Measurements from ENCODE around the gene NSF. TPM values are rescaled to one million over a fixed set of nuclear protein-coding genes. Genes with fewer than 3 reads are reported as not detected.

NSF gene
- total RNA-seq, 1 donor from 2014 or later: 36.6 TPM

GRCh38 chr17:46773676-46774075, 183.2 kb downstream of the NSF start:
- Mint-ChIP-seq H3K9me3 (ENCODE audit: unreplicated experiment) (peaks cover under 1% of the 10 kb centered on the region), H3K4me3 (ENCODE audit: unreplicated experiment) (no peak overlapping the region), H3K4me1 (ENCODE audit: unreplicated experiment) (peaks cover 20% of the 10 kb centered on the region), H3K27me3 (ENCODE audit: unreplicated experiment) (peaks cover 9% of the 10 kb centered on the region), H3K36me3 (ENCODE audit: low read depth, unreplicated experiment) (no peaks in the 10 kb centered on the region), H3K27ac (ENCODE audit: unreplicated experiment) (no peak overlapping the region)
- TF ChIP-seq, protein P1, sequence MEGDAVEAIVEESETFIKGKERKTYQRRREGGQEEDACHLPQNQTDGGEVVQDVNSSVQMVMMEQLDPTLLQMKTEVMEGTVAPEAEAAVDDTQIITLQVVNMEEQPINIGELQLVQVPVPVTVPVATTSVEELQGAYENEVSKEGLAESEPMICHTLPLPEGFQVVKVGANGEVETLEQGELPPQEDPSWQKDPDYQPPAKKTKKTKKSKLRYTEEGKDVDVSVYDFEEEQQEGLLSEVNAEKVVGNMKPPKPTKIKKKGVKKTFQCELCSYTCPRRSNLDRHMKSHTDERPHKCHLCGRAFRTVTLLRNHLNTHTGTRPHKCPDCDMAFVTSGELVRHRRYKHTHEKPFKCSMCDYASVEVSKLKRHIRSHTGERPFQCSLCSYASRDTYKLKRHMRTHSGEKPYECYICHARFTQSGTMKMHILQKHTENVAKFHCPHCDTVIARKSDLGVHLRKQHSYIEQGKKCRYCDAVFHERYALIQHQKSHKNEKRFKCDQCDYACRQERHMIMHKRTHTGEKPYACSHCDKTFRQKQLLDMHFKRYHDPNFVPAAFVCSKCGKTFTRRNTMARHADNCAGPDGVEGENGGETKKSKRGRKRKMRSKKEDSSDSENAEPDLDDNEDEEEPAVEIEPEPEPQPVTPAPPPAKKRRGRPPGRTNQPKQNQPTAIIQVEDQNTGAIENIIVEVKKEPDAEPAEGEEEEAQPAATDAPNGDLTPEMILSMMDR (IDR thresholded peaks at IDR 0.05; ENCODE audit: unreplicated experiment): no peak
- DNase-seq (ENCODE audit: low spot score): no peak

- no peak for DNase-seq (ENCODE audit: low spot score)
- H3K9me3 Mint-ChIP-seq (ENCODE audit: unreplicated experiment): peaks cover 4% of the 10 kb centered on the region
- peaks cover 24% of the 10 kb centered on the region for H3K4me1 Mint-ChIP-seq (ENCODE audit: unreplicated experiment)
- H3K27me3 Mint-ChIP-seq (ENCODE audit: unreplicated experiment): peaks cover 12% of the 10 kb centered on the region
- TF ChIP-seq, protein P1 (IDR thresholded peaks at IDR 0.05; ENCODE audit: unreplicated experiment): no peak
- H3K4me3 Mint-ChIP-seq (ENCODE audit: unreplicated experiment): no peak overlapping the region
- no peak overlapping the region for H3K27ac Mint-ChIP-seq (ENCODE audit: unreplicated experiment)
- H3K36me3 Mint-ChIP-seq (ENCODE audit: low read depth, unreplicated experiment): no peaks in the 10 kb centered on the region
Measured at GRCh38 chr17:46774108-46774737, 183.8 kb downstream of the NSF start.

GRCh38 chr17:46776298-46777005, 186.0 kb downstream of the NSF start:
- Mint-ChIP-seq H3K27me3 (ENCODE audit: unreplicated experiment) (peaks cover 6% of the 10 kb centered on the region), H3K9me3 (ENCODE audit: unreplicated experiment) (peaks cover 4% of the 10 kb centered on the region), H3K36me3 (ENCODE audit: low read depth, unreplicated experiment) (peaks cover 6% of the 10 kb centered on the region), H3K27ac (ENCODE audit: unreplicated experiment) (no peak overlapping the region), H3K4me3 (ENCODE audit: unreplicated experiment) (no peak overlapping the region), H3K4me1 (ENCODE audit: unreplicated experiment) (peaks cover 24% of the 10 kb centered on the region)
- no peak for DNase-seq (ENCODE audit: low spot score)
- TF ChIP-seq, protein P1 (IDR thresholded peaks at IDR 0.05; ENCODE audit: unreplicated experiment): no peak

- Mint-ChIP-seq H3K9me3 (ENCODE audit: unreplicated experiment) (peaks cover 4% of the 10 kb centered on the region), H3K4me3 (ENCODE audit: unreplicated experiment) (peak overlapping the region; percentile 65), H3K27me3 (ENCODE audit: unreplicated experiment) (peaks cover 6% of the 10 kb centered on the region), H3K27ac (ENCODE audit: unreplicated experiment) (no peak overlapping the region), H3K4me1 (ENCODE audit: unreplicated experiment) (peaks cover 19% of the 10 kb centered on the region), H3K36me3 (ENCODE audit: low read depth, unreplicated experiment) (peaks cover 6% of the 10 kb centered on the region)
- no peak for DNase-seq (ENCODE audit: low spot score)
- TF ChIP-seq, protein P1 (IDR thresholded peaks at IDR 0.05; ENCODE audit: unreplicated experiment): no peak
Measured at GRCh38 chr17:46777943-46778915, 187.8 kb downstream of the NSF start.
